Aortic smooth muscle cell (primary cell): ENCODE measurements around the gene TIAL1. TPM values are rescaled to one million over a fixed set of nuclear protein-coding genes. Genes with fewer than 3 reads are reported as not detected.

ENCODE experiments used
- total RNA-seq: library from RNA; depleted of rRNA; stranded (reverse); fragments of >200 nt; gene quantifications from 2 replicates; pipeline ENCODE4 v1.2.3, GENCODE V29; 2014

Gene TIAL1
- 16.9 and 35.8 TPM in 2 replicates for total RNA-seq

GRCh38 chr10:119596537-119597404 lies at the start of gene TIAL1:
Gene TIAL1, minus strand, starts transcription at chr10:119596964. Its CDS starts 499 bp downstream, at chr10:119596465.

GRCh38 chr10:119542357-119542987 lies 54.3 kb downstream of the TIAL1 start, which contains the start of gene RGS10:
Gene RGS10, minus strand, starts transcription at chr10:119542719. Its CDS starts 81 bp downstream, at chr10:119542638.

Other genes with a start within 250 kb of the TIAL1 start
- gene RGS10, start 54.2 kb downstream of the TIAL1 start, total RNA-seq = 34.9 and 46.2 TPM in 2 replicates
- gene BAG3, start 54.4 kb upstream of the TIAL1 start, total RNA-seq = 10.7 and 14.1 TPM in 2 replicates
- gene INPP5F, start 129.1 kb upstream of the TIAL1 start, total RNA-seq = 16.0 and 17.7 TPM in 2 replicates